Panc1 (cell line): ENCODE results near the gene SLC4A9. TPM values are rescaled to one million over a fixed set of nuclear protein-coding genes. Genes with fewer than 3 reads are reported as not detected.

Source experiments
- ATAC-seq: fragments of 200-7000 bp; cut with Tn5 transposase; 2 replicates; pipeline ENCODE4 v1.9.1; 2020; ENCODE audit warnings: mild to moderate bottlenecking, moderate library complexity
- BruUV-seq: library from RNA; stranded (reverse); fragments of 400-500 nt; replicated peaks from 2 replicates; lab custom pipeline; 2021; lab: Mats Ljungman, UMichigan
- CTCF ChIA-PET: fragments of 300-600 bp; sonication (Branson Sonifier 250); formaldehyde crosslinking; loops from one replicate; lab custom pipeline; 2022; ENCODE audit warnings: antibody characterized with exemption; lab: Charles Lee
- POLR2A ChIA-PET: fragments of 300-600 bp; sonication (Branson Sonifier 250); formaldehyde crosslinking; loops from one replicate; lab custom pipeline; 2022; ENCODE audit warnings: antibody characterized with exemption; lab: Charles Lee
- DNase-seq: peaks from one replicate; pipeline ENCODE4 v3.0.0-alpha.2; 2010; ENCODE audit warnings: low read depth, low spot score
- H3K27ac ChIP-seq: 2 replicates; pipeline ENCODE4 v1.5.1; 2011; ENCODE audit warnings: mild to moderate bottlenecking, low read length, inconsistent platforms
- H3K27me3 ChIP-seq: fragments of 200-500 bp; sonication (Bioruptor generic); 2 replicates; pipeline ENCODE4 v1.6.0; 2014; ENCODE audit warnings: low read length, inconsistent platforms; ENCODE audit not compliant: control insufficient read depth, insufficient read depth
- H3K36me3 ChIP-seq: fragments of 200-500 bp; sonication (Bioruptor generic); 2 replicates; pipeline ENCODE4 v1.5.1; 2014; ENCODE audit warnings: inconsistent platforms, mild to moderate bottlenecking, low read length, moderate library complexity; ENCODE audit not compliant: control insufficient read depth, insufficient read depth
- H3K4me1 ChIP-seq: 2 replicates; pipeline ENCODE4 v1.5.1; 2011; ENCODE audit warnings: inconsistent platforms, mild to moderate bottlenecking, low read length, moderate library complexity; ENCODE audit not compliant: control insufficient read depth, insufficient read depth
- H3K4me3 ChIP-seq, 2 experiments: 2 replicates each; pipeline ENCODE4 v1.5.1; 2011 to 2012; ENCODE audit warnings: low read depth in 2 of 2, low read length in 2 of 2, mild to moderate bottlenecking in 2 of 2, inconsistent platforms in 1 of 2, moderate library complexity in 1 of 2
- H3K9me3 ChIP-seq: fragments of 200-500 bp; sonication (Bioruptor generic); 2 replicates; pipeline ENCODE4 v1.5.1; 2014; ENCODE audit warnings: low read depth, mild to moderate bottlenecking, inconsistent platforms, low read length, moderate library complexity; ENCODE audit not compliant: control insufficient read depth, insufficient read depth
- POLR2AphosphoS5 ChIP-seq: IDR thresholded peaks from 2 replicates; pipeline ENCODE4 v1.6.1; 2012; ENCODE audit warnings: mild to moderate bottlenecking, low read depth, low read length, moderate library complexity
- SIN3A ChIP-seq: IDR thresholded peaks from 2 replicates; pipeline ENCODE4 v1.6.1; 2012; ENCODE audit warnings: low read depth, mild to moderate bottlenecking, low read length, moderate library complexity, borderline replicate concordance; ENCODE audit not compliant: insufficient read depth
- TCF7L2 ChIP-seq: IDR thresholded peaks from 2 replicates; pipeline ENCODE4 v1.6.1; 2011; ENCODE audit warnings: mild to moderate bottlenecking, low read depth, low read length, inconsistent platforms
- in situ Hi-C: cut with HindIII; loops from 2 replicates; pipeline ENCODE4 v1.10.0; 2016; ENCODE audit warnings: low sequenced_read_pairs, low pct_unique_long_range_greater_than_20kb
- intact Hi-C: fragments of 100-400 bp; cut with micrococcal nuclease; formaldehyde crosslinking; loops from one replicate; pipeline ENCODE4 v1.10.0; 2022; ENCODE audit not compliant: unreplicated experiment
- total RNA-seq: library from RNA; stranded (reverse); gene quantifications from one replicate; pipeline ENCODE4 v1.2.1, GENCODE V29; 2021; ENCODE audit not compliant: unreplicated experiment
- TF ChIP-seq, protein P1 (sequence below): fragments of 450-650 bp; IDR thresholded peaks from 2 replicates; pipeline ENCODE4 v1.5.1; 2017; ENCODE audit warnings: mild to moderate bottlenecking
- TF ChIP-seq, protein P2 (sequence below), 2 experiments: IDR thresholded peaks; 2 replicates each; pipeline ENCODE4 v1.6.1; 2011 to 2012; ENCODE audit warnings: low read depth in 2 of 2, control low read depth in 1 of 2, low read length in 1 of 2, mild to moderate bottlenecking in 1 of 2, moderate library complexity in 1 of 2; ENCODE audit not compliant: insufficient read depth in 1 of 2

Gene SLC4A9
- total RNA-seq, 1 experiment from 2014 or later: not detected

DNA sequence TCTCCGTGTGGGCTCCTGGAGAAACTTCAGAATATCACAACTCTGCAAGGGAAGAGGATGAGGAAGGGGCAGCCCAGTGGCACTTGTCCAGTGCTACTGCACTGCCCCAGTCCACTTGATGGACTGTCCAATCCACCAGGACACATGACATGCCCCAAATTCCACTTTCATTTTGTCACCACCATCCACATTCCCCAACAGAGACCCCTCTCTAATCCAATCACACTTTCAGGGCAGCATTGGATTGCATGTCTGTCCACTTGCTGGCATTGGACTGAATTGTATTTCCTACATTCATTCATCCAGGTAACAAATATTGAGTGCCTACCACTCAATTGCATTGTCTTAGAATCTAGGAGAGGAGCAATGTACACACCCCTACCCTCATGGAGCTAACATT, 28.4 kb upstream of the SLC4A9 start:
- no peak for DNase-seq

DNA sequence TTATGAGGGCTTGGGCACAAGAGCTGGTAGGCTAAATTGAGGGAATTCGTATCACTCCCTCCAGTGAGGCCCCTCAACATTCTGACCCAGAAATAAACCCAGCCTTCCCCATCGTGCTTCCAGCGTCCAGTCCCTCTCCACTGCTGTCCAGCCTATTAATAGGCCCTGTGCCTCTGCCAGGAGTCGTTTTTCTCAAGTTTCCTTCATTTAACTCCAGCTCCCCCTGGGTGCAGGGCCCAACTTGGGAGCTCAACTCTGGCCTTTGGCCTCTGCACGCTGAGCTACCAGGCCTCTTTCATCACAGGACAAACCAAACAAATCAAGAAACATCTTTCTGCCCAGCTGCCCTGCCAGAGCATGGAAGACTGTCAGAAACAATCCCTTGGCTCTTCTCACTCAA, 23.6 kb upstream of the SLC4A9 start:
- Histone ChIP-seq H3K27me3 (no peaks in the 10 kb centered on the region), H3K4me1 (no peaks in the 10 kb centered on the region), H3K9me3 (no peaks in the 10 kb centered on the region), H3K4me3 (no peak overlapping the region), H3K27ac (no peak overlapping the region), H3K36me3 (no peaks in the 10 kb centered on the region)
- DNase-seq (no peak), ATAC-seq (no peak)
- no TSS peak for BruUV-seq
- CTCF ChIA-PET: interaction anchor here (0.6 to 1.2 kb wide), 2 partner anchors 9 to 15 kb away, joined by 3 to 5 read pairs; no protein-coding TSS in a partner anchor
- TF ChIP-seq, protein P1, sequence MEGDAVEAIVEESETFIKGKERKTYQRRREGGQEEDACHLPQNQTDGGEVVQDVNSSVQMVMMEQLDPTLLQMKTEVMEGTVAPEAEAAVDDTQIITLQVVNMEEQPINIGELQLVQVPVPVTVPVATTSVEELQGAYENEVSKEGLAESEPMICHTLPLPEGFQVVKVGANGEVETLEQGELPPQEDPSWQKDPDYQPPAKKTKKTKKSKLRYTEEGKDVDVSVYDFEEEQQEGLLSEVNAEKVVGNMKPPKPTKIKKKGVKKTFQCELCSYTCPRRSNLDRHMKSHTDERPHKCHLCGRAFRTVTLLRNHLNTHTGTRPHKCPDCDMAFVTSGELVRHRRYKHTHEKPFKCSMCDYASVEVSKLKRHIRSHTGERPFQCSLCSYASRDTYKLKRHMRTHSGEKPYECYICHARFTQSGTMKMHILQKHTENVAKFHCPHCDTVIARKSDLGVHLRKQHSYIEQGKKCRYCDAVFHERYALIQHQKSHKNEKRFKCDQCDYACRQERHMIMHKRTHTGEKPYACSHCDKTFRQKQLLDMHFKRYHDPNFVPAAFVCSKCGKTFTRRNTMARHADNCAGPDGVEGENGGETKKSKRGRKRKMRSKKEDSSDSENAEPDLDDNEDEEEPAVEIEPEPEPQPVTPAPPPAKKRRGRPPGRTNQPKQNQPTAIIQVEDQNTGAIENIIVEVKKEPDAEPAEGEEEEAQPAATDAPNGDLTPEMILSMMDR: no peak
- TF ChIP-seq SIN3A (no peak), TCF7L2 (no peak), POLR2AphosphoS5 (no peak)
- TF ChIP-seq, protein P2, sequence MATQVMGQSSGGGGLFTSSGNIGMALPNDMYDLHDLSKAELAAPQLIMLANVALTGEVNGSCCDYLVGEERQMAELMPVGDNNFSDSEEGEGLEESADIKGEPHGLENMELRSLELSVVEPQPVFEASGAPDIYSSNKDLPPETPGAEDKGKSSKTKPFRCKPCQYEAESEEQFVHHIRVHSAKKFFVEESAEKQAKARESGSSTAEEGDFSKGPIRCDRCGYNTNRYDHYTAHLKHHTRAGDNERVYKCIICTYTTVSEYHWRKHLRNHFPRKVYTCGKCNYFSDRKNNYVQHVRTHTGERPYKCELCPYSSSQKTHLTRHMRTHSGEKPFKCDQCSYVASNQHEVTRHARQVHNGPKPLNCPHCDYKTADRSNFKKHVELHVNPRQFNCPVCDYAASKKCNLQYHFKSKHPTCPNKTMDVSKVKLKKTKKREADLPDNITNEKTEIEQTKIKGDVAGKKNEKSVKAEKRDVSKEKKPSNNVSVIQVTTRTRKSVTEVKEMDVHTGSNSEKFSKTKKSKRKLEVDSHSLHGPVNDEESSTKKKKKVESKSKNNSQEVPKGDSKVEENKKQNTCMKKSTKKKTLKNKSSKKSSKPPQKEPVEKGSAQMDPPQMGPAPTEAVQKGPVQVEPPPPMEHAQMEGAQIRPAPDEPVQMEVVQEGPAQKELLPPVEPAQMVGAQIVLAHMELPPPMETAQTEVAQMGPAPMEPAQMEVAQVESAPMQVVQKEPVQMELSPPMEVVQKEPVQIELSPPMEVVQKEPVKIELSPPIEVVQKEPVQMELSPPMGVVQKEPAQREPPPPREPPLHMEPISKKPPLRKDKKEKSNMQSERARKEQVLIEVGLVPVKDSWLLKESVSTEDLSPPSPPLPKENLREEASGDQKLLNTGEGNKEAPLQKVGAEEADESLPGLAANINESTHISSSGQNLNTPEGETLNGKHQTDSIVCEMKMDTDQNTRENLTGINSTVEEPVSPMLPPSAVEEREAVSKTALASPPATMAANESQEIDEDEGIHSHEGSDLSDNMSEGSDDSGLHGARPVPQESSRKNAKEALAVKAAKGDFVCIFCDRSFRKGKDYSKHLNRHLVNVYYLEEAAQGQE (IDR thresholded peaks at IDR 0.05; ENCODE audit: insufficient read depth in 1 of 2, low read depth in 2 of 2, low read length in 1 of 2): no peak
- in situ Hi-C loops (no loop called here), intact Hi-C loops (no loop called here)
- POLR2A ChIA-PET: no interaction called here

More for the DNA sequence above, 28.4 kb upstream of the SLC4A9 start:
- no peaks in the 10 kb centered on the region for H3K9me3 ChIP-seq
- TF ChIP-seq, protein P2 (IDR thresholded peaks at IDR 0.05; ENCODE audit: insufficient read depth in 1 of 2, low read depth in 2 of 2, low read length in 1 of 2): no peak
- no peak for TF ChIP-seq TCF7L2
- ChIA-PET CTCF (no interaction called here), POLR2A (interaction anchor here (0.7 kb wide), 1 partner anchor 9 kb away, joined by 7 read pairs; no protein-coding TSS in a partner anchor)
- no peaks in the 10 kb centered on the region for H3K36me3 ChIP-seq
- H3K27me3 ChIP-seq: no peaks in the 10 kb centered on the region
- no peak for ATAC-seq
- no TSS peak for BruUV-seq
- intact Hi-C loops (no loop called here), in situ Hi-C loops (no loop called here)
- H3K4me1 ChIP-seq: no peaks in the 10 kb centered on the region
- no peak overlapping the region for H3K4me3 ChIP-seq
- no peak overlapping the region for H3K27ac ChIP-seq
